UCSD-AML1 (cell line): ENCODE results near the gene KRT3.
"Not testable (repeated sequence)": the region's sequence is repeated elsewhere in the genome, so short reads cannot be mapped to it uniquely, and the experiment has no call there.

Source experiments
- DNase-seq: peaks from one replicate; lab custom pipeline; 2025; ENCODE audit not compliant: unreplicated experiment; lab: John Stamatoyannopoulos, UW

The KRT3 gene

DNA sequence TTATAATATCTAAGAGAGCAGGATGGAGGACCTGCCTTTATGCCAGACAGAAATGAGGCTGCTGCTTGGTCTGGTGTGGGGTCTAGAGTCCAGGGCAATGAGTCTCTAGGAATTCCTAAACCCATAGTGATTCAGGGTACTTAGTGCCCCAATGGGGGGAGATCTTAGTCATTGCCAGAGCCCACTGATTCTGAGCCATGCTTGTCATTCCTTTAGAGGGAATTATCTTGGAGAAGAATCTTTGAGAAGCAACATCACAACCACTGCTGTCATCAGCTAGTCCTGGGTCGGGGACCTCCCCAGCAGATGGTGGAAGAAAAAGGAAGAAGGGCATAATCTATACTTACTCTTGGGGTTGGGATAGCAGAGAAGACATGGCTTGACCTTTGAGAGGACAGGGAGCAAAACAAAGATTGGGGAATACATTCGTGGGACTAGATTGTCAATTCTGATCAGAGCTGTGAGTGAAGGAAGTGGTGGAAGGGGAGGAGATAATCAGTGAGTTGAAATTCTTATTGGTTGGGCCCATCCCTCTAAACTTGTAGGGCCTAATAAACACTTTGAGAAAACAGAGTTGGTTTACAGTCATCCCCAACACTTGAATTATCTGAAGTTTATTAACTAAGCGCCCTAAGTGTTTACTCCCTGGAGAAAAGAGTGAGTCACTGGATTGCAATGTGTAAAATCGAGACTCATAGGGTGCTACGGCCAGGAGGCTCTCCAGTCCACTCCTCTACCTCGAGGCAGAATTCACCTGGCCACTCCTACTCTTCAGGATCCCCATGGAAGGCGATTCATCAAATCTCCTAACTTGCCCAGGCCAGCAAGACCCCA, 3.0 kb upstream of the KRT3 start:
- no peak for DNase-seq

DNA sequence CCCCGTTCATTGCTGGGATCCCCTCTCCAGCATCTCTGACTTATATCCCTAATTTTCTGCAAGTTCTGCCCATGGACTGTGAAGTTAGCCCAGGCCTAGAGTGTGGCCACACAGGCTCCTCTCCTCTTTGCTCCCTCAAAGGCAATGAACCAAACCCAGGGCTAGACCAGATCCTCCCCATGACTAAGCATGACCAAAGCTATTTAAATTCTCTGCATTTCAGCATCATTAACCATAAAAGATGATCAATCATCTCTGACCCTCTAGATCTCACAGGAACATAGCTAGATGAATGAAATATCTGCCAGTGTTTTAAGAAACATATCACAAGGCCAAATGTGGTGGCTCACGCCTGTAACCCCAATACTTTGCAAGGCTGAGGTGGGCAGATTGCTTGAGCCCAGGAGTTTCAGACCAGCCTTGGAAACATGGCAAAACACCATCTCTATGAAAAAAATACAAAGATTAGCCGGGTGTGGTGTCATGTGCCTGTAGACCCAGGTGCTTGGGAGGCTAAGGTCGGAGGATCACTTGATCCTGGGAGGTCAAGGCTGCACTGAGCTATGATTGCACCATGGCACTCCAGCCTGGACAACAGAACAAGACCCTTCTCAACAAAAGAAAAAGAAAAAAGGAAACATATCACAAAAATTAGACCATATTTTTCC, 2.2 kb upstream of the KRT3 start:
- DNase-seq = no peak

DNA sequence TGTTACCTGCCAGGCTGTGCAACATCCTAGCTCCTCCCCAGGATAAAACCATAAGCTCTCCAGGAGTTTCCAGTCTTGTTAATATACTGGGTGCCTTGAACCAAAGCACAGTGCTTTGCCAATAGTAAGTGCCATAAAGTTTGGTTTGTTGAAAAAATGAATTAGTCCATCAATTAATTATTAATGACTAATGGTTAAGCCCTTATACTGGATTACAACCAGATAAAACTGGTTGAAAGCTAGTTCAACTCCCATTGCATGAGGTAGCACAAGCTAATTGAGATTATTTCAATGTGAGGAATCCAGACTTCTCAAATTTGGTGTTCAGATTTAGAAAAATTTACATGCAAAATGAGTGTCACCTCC, 1.6 kb upstream of the KRT3 start:
- no peak for DNase-seq

DNA sequence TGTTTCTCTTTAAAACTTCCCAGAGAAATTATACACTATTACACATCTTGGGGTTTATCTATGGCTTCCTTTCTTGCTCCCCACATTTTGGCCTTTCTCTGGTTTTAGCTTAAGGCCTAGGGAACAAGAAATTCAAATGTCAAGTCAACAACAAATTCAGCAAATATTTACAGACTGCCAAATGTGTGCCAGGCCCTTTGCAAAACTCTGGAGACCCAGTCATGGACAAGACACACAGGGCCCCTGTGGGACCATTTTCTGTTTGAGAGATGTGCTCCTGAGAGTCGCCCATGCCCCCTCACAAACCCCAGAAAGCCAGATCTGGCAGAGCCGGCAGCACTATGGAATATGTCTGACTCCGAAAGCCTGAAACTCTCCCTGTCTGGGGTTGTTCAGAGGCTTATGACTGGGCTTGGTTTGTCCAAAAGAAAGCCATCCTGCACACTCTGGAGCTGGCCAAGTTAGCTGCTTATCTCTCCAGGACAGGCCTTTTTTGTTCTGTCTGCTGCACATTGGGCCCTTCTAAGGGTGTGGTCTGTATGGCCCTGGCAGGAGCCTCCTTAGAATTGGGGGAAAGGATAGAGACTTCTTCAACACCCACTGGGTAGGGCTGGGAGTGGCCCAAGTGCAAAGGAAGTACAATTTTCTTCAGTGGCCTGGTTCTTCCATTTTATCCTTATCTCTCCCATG, 1.1 kb upstream of the KRT3 start:
- no peak for DNase-seq

DNA sequence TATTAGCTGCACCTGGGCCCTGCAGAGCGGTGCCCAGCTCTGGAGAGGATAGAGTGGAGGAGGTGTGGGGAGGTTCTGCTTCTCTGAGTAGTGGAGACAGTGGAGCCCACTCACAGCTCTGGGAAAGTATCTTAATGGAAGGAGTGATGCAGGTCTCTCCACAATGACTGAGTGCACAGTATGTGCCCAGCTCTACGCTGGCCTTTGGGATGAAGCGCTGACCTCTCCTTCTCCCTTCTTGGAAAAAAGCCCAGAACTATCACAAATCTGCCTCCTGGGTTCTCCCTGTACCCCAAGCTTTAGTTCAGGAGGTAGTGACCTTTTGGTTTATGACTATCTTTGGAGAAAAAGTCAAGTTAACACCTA, 495 bp upstream of the KRT3 start:
- DNase-seq = no peak

DNA sequence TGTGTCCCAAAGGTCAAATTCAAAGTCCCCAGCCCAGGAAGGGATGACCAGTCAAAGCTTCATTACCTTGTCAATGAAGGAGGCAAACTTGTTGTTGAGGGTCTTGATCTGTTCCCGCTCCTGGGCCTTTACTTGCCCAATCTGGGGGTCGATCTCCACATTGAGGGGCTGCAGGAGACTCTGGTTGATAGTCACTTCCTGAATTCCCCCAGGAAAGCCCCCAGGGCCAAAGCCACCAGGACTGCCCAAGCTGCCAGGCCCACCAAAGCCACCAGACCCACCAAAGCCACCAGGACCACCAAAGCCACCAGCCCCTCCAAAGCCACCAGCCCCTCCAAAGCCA, 614 bp downstream of the KRT3 start:
- not testable (repeated sequence) for DNase-seq

DNA sequence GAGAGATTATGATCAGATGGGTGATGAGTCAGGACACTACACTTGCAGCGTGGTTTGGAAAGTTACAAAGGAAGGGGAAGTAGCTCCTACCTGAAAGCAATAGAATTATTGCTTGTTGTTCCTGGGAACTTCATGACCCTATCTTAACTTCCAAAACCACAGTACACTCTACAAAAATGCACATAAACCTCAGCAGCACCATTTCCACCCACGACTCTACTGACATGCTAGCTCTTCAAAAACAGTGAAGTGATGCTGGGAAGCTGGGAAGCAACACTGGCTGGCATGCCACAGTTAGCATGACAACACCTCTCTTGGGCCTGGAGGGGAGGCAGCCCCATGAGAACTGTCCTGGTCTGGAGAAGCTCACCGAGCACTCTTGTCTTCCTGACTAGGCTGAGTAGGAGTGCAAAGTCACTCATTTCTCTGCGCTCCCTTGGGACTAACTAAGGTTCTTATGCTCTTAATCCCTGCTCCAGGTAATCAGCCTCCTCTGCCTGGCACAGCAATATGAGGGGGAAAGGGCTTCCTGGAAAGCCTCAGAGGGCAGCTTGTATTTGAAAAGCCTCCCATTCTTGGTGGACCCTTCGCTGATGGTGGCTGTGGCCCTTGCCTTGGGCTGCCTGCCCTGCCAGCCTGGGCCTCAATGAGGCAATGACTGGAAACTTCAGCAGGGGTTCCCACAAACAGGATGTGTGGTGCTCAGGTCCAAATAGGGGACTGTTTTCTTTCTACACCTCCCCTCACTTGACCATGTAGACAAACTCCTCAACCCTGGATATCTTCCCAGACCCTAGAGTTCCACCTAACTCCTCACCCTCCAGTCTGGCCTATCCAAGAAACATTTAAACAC, 1.2 kb downstream of the KRT3 start:
- no peak for DNase-seq

DNA sequence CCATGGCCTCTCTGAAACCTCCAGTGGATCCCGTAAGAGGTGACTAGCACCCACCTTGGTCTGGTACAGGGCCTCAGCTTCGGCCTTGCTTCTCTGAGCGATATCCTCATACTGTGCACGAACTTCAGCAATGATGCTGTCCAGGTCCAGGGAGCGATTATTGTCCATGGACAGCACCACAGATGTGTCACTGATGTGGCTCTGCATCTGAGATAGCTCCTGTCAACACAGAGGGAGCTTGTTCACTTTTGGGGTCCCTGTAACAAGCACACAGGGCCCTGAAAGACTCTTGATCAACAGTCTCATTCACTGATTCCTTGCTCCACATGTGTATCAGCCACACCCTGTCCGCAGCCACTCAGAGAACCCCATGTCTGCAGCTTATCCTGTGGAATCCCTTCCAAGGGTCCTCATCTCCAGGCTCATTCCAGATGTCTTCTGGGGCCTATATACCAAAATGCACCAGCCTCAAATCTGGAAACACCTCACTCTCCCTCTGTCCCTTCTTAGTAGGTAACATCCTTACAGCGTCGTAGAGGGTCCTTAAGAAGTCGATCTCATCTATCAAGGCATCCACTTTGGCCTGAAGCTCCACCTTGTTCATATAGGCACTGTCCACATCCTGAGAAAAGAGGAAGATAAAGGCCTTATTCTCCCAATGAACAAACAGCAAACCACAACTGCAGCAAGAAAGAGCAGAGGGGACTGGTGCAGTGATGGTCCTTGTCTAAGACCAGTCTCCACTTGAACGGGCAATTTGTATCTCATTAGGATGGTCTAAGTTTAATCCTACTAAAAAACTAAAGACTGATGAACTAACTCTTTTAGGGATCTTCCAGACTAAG, 3.5 kb downstream of the KRT3 start:
- DNase-seq = no peak

DNA sequence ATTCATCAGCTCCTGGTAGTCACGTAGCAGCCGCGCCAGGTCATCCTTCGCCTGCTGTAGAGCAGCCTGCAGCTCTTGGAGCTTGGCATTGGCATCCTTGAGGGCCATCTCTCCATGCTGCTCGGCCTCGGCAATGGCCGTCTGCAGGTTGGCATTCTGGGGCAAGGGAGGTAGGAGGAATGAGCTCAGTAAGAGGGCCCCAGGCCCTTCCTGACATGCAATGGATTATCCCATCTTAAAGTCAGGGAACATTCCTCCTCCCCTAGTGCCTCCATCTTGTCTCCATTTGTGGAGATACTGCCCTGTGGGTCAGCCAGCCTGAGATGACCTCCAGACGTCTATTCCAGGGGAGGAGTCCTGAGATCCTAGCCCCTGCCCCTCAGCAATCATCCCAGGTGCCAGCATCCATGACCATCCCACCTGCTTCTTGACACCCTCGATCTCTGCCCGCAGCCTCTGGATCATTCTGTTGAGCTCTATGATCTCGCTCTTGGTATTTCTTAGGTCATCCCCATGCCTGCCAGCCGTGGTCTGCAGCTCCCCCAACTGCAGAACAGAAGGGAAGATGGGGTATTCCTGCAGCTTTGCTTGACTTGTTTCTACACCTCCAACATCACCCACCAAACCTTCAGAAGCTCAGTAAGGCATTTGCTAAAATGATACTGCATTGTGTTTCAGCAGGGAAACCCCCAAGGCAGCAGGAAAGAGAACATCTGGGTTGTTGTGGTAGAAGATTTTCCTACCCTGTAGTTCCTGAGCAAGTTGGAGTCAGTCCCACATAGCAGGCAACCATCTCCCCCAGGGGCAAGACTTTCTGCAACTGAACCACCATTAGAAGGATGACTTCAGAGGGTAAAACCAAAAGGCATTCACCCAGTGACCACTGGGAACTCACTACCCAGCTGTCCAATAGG, 4.4 kb downstream of the KRT3 start:
- DNase-seq = no peak

DNA sequence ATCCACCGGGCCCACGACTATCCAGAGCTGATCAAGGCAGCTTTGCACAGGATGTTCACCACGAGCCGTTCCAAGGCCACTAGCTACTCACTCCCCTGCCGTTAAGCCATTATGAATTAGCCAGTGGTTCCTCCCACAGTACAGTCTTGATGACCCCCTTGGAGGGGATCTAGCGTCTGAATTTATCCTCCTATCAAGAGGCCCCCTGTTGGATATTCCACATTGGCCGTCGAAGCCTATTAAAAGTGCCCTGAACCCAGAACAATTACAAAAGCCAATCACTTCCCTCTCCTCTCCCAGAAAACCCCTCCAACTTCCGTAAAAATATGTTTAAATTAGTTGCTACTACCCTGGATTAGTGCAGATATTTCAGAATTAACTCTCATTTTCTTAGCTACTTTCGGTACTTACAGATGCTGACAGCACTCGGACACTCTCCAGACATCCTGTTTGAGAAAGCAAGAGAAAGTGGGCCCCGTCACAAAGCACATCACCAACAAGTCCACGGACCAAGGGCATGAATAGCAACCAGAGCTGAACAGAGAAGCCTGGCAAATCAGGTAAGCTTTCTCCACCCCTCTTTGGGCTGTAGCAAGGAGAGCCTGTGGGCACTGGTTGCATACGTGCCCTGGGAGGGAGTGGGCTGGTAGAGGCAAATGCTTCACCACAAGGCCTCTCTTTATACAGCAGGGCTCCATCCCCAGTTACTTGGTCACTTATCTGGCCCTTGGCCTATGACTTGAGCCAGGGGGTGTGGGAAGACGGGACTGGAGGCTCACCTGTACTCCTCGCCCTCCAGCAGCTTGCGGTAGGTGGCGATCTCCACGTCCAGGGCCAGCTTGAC, 5.3 kb downstream of the KRT3 start:
- DNase-seq = no peak

DNA sequence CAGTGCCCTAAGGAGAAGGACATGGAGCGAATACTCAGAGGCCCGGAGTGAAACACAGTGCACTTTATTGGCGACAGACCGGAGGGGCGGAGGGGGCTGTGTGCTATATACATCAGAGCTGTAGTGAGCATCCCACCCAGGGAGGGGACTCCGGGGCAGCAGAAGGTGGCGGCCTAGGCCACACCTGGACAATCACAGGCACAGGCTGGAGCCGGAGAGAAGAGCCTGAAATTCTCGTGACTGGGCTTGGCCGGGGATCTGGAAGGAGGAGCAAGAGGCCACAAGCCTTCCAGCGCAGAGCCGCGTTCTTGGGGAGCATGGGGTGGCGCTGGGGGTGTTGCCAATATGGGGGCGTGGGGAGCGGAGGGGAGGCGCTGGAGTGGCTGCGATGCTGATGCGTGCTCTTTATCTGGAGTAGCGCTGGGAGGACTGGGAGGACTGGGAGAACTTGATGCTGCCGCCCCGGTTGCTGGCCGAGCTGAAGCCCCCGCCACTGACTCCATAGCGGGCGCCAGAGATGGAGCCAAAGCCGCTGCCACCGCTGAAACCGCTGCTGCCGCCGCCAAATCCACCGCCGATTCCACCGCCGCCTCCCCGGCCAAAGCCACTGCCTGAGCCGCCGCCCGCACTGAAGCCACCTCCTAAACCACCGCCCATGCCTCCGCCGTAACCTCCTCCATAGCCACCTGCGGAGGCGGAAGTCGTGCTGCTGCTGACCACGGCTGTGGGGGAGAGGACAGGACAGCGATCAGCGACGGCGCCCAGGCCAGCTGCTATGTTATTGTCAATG, 6.1 kb downstream of the KRT3 start:
- DNase-seq = no peak

DNA sequence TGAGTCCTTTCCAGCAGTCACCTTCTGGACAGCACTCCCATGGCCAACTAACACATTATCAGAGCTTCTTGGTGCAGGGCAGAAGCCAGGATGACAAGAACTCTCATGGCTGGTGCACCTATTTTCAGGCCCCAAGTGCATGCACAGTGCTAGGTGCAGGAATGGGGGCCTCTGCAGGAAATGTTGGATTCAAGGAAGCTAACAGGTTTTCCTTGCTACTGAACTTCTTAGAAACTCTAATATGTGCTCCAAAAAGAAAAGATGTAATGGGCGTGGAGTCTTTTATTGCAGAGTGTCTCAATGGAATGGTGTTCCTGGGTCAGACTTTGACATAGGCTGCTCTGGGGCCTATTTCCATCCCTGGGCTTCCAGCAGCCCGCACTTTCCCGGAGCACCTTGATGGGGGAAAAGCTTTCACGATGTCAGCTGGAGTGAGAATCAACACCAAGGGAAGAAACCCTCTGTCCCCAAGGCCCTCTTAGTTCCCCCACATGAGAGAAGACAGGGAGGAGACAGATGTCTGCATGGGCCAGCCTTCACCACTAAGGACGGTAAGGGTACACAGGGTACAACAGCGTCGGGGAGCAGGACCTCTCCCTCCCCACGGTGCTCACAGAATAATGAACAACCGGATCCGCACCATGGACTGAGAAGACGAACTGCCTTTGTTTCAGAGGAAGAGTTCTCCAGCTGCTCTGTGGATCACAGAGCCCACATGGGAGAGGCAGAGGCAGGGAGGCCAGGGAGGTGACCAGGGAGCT, 6.9 kb downstream of the KRT3 start:
- no peak for DNase-seq

DNA sequence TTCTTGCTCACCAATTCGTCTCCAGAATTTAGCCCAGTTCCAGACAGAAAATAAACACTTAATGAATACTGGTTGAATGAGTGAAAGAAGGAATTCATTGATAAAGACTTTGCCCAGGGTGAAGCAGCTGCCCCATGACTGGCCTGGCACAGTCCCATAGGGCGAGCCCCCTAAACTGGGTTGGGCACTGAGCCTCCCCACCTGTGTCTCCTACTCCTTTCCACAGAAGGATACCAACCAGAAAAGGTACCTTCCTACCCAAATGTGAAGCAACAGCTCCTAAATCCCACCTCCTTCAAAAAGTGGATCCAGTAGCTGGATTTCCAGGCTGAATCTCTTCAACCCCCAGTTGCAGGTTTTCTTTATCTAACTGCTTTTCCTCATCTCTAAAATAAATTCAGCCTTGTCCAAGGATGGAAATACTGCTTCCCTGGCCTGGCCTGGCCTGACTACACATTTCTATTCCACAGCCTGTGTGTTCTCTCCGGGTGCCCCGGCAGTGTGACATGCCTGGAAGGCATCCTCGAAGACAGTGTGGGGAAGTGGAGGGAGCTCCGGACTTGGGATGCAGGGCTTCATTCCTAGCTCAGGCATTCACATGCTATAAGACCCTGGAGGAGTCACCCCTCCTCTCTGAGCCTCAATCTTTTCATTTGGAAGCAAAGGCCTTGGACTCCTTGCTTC, 7.6 kb downstream of the KRT3 start:
- DNase-seq = no peak

DNA sequence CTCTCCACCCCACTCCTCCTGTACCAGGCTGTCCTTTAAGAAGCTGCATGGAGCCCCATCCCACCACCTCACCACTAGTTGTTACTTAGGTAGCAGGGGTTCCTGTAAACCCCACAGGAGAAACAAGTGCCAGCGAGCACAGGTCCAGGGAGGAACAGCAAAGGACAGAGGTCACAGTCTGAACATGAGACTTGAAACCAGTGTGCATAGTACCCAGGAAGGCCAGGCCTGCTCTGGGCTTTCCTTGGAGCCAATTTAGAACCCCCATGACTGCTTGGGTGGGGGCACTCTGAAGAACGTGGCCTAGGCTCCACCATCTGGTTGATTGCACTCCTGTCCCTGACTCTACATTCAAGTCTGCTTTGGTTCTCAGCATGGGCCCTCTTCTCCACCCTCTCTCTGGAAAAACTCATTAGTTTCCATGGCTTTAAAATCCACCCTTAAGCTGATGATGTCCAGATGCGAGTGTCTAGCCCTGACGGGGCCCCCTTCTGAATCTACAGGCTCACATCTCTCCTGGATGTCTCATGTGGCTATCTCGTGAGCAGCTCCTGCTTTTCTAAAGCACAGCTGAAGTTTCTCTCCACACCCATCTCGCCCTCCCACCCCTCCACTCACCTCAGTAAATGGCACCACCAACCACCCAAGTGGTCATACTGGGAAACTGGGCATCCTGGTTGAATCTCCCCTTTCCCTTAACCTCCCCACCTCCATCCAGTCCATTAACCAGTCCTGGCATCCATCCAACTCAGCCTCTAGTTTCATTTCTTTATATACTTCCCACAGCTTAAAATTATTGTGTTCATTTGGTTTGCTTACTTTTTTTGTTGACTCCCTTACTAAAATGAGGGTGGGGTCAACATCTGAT, 8.4 kb downstream of the KRT3 start:
- no peak for DNase-seq

DNA sequence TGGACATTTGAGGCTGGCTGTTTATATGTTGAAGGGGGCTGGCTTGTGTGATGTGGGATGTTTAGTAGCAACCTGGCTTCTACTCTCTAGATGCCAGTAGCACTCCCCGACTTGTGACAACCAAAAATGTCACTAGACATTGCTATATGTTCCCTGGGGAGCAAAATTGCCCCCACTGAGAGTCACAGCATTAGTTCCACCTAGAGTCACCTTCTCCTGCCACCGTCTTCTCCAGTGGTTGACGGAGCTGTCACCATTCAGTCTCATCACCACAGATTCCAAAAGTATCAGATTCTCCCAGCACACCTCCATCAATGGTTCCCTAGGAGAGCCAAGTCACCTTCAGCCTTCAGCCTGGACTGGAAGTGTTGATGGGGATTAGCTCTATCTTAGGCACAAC, 11.0 kb downstream of the KRT3 start:
- DNase-seq = no peak
